H9 (cell line): Measurements from ENCODE around the gene SLC10A4. TPM values are rescaled to one million over a fixed set of nuclear protein-coding genes. Genes with fewer than 3 reads are reported as not detected.

ENCODE experiments used
- DNase-seq: peaks from one replicate; pipeline ENCODE4 v3.0.0-alpha.2; 2017
- H2AFZ ChIP-seq: one replicate; pipeline ENCODE4 v1.6.1; 2013; ENCODE audit warnings: mild to moderate bottlenecking, low read length, control low read depth, moderate library complexity
- H2AK5ac ChIP-seq: 2 replicates; pipeline ENCODE4 v1.6.1; 2013; ENCODE audit warnings: low read length, control low read depth, mixed read lengths; ENCODE audit not compliant: insufficient read length
- H2BK120ac ChIP-seq: one replicate; pipeline ENCODE4 v1.6.1; 2013; ENCODE audit warnings: low read depth, mild to moderate bottlenecking, low read length, control low read depth, inconsistent platforms; ENCODE audit not compliant: poor library complexity, severe bottlenecking
- H2BK12ac ChIP-seq: 2 replicates; pipeline ENCODE4 v1.6.1; 2013; ENCODE audit warnings: low read length, control low read depth, mixed read lengths, low read depth; ENCODE audit not compliant: insufficient read length
- H2BK15ac ChIP-seq: 2 replicates; pipeline ENCODE4 v1.6.1; 2013; ENCODE audit warnings: low read depth, low read length, control low read depth
- H2BK20ac ChIP-seq: one replicate; pipeline ENCODE4 v1.6.1; 2013; ENCODE audit warnings: low read depth, mild to moderate bottlenecking, low read length, control low read depth, inconsistent platforms; ENCODE audit not compliant: poor library complexity, severe bottlenecking
- H2BK5ac ChIP-seq: 2 replicates; pipeline ENCODE4 v1.6.1; 2013; ENCODE audit warnings: low read length, control low read depth, mixed read lengths; ENCODE audit not compliant: insufficient read length
- H3K14ac ChIP-seq: 2 replicates; pipeline ENCODE4 v1.6.1; 2013; ENCODE audit warnings: low read length, control low read depth; ENCODE audit not compliant: insufficient read depth
- H3K18ac ChIP-seq: 2 replicates; pipeline ENCODE4 v1.6.1; 2013; ENCODE audit warnings: low read depth, mild to moderate bottlenecking, mixed read lengths, low read length, control low read depth; ENCODE audit not compliant: insufficient read length
- H3K23ac ChIP-seq: 2 replicates; pipeline ENCODE4 v1.6.1; 2013; ENCODE audit warnings: low read length, control low read depth, mixed read lengths, low read depth; ENCODE audit not compliant: insufficient read length
- H3K23me2 ChIP-seq: 2 replicates; pipeline ENCODE4 v1.6.1; 2013; ENCODE audit warnings: low read depth, mild to moderate bottlenecking, mixed read lengths, low read length, control low read depth; ENCODE audit not compliant: insufficient read length, poor library complexity, severe bottlenecking
- H3K27ac ChIP-seq: 2 replicates; pipeline ENCODE4 v1.5.1; 2013; ENCODE audit warnings: low read length, control low read depth, mixed read lengths, low read depth; ENCODE audit not compliant: insufficient read length
- H3K27me3 ChIP-seq: 2 replicates; pipeline ENCODE4 v1.6.1; 2013; ENCODE audit warnings: low read length, control low read depth, inconsistent platforms; ENCODE audit not compliant: insufficient read depth
- H3K4ac ChIP-seq: 2 replicates; pipeline ENCODE4 v1.6.1; 2013; ENCODE audit warnings: low read depth, mild to moderate bottlenecking, control low read depth, inconsistent platforms, low read length, moderate library complexity
- H3K4me1 ChIP-seq: 2 replicates; pipeline ENCODE4 v1.6.1; 2013; ENCODE audit warnings: low read length, control low read depth, inconsistent platforms; ENCODE audit not compliant: insufficient read depth
- H3K4me2 ChIP-seq: 2 replicates; pipeline ENCODE4 v1.6.1; 2013; ENCODE audit warnings: low read length, control low read depth, mixed read lengths; ENCODE audit not compliant: insufficient read length, insufficient read depth
- H3K56ac ChIP-seq: 2 replicates; pipeline ENCODE4 v1.6.1; 2013; ENCODE audit warnings: low read depth, mild to moderate bottlenecking, mixed read lengths, low read length, control low read depth; ENCODE audit not compliant: insufficient read length
- H3K79me1 ChIP-seq: 2 replicates; pipeline ENCODE4 v1.6.1; 2013; ENCODE audit warnings: low read depth, mild to moderate bottlenecking, moderate library complexity, low read length, control low read depth, inconsistent platforms; ENCODE audit not compliant: insufficient read depth, poor library complexity, severe bottlenecking
- H3K79me2 ChIP-seq: 2 replicates; pipeline ENCODE4 v1.6.1; 2013; ENCODE audit warnings: low read length, control low read depth, inconsistent platforms; ENCODE audit not compliant: insufficient read depth
- H3K9ac ChIP-seq: 2 replicates; pipeline ENCODE4 v1.6.1; 2013; ENCODE audit warnings: low read length, control low read depth, mixed read lengths; ENCODE audit not compliant: insufficient read length; ENCODE audit errors: extremely low read depth
- H3K9me3 ChIP-seq: one replicate; pipeline ENCODE4 v1.6.1; 2013; ENCODE audit warnings: low read depth, low read length, inconsistent platforms; ENCODE audit not compliant: control insufficient read depth
- H3T11ph ChIP-seq: one replicate; pipeline ENCODE4 v1.6.1; 2013; ENCODE audit warnings: mild to moderate bottlenecking, low read length, control low read depth, inconsistent platforms
- H4K20me1 ChIP-seq: one replicate; pipeline ENCODE4 v1.6.1; 2013; ENCODE audit not compliant: control insufficient read depth, insufficient read length, insufficient read depth
- H4K5ac ChIP-seq: 2 replicates; pipeline ENCODE4 v1.6.1; 2013; ENCODE audit warnings: low read depth, mild to moderate bottlenecking, mixed read lengths, low read length, control low read depth; ENCODE audit not compliant: insufficient read length
- H4K8ac ChIP-seq: replicated peaks from 2 replicates; pipeline ENCODE4 v1.6.1; 2013; ENCODE audit warnings: low read length, control low read depth, mixed read lengths, low read depth; ENCODE audit not compliant: insufficient read length
- H4K91ac ChIP-seq: 2 replicates; pipeline ENCODE4 v1.6.1; 2013; ENCODE audit warnings: low read depth, mild to moderate bottlenecking, moderate library complexity, mixed read lengths, low read length, control low read depth; ENCODE audit not compliant: insufficient read length
- H3K27ac Mint-ChIP-seq, 3 experiments: 2 replicates in 2 of 3; 3 replicates in 1 of 3; pipeline ENCODE4 v1.8.0; 2020 to 2021; ENCODE audit warnings: mixed read lengths in 3 of 3, mild to moderate bottlenecking in 1 of 3, moderate library complexity in 1 of 3
- H3K27me3 Mint-ChIP-seq: 2 replicates; pipeline ENCODE4 v1.8.0; 2021; ENCODE audit warnings: low read depth, mild to moderate bottlenecking, moderate library complexity, mixed read lengths
- H3K36me3 Mint-ChIP-seq, 3 experiments: 2 replicates in 2 of 3; 3 replicates in 1 of 3; pipeline ENCODE4 v1.8.0; 2020 to 2021; ENCODE audit warnings: low read depth in 3 of 3, mixed read lengths in 3 of 3; ENCODE audit not compliant: insufficient read depth in 1 of 3
- H3K4me1 Mint-ChIP-seq, 2 experiments: 2 replicates each; pipeline ENCODE4 v1.8.0; 2020; ENCODE audit warnings: mixed read lengths in 2 of 2
- H3K4me3 Mint-ChIP-seq, 2 experiments: 2 replicates in 1 of 2; 3 replicates in 1 of 2; pipeline ENCODE4 v1.8.0; 2020 to 2021; ENCODE audit warnings: mild to moderate bottlenecking in 2 of 2, mixed read lengths in 2 of 2, moderate library complexity in 1 of 2
- H3K9me3 Mint-ChIP-seq, 2 experiments: 2 replicates in 1 of 2; 3 replicates in 1 of 2; pipeline ENCODE4 v1.8.0; 2020; ENCODE audit warnings: mild to moderate bottlenecking in 2 of 2, mixed read lengths in 2 of 2, moderate library complexity in 1 of 2
- CTCF ChIP-seq: fragments of 200-600 bp; sonication (generic); conservative IDR thresholded peaks from 3 replicates; pipeline ENCODE4 v1.8.0; 2021; ENCODE audit warnings: antibody characterized with exemption, mild to moderate bottlenecking
- WGBS: extraction: QIAGEN DNeasy Blood & Tissue Kit; methylation state at CpG from one replicate; pipeline ENCODE4 v1.1.7; 2013; ENCODE audit warnings: missing lambda C conversion rate, low lambda C conversion rate, mixed read lengths; ENCODE audit not compliant: insufficient read length; ENCODE audit errors: extremely low coverage; 5-methylcytosine and 5-hydroxymethylcytosine counted together
- total RNA-seq: library from RNA; stranded (reverse); gene quantifications from 2 replicates; pipeline ENCODE4 v1.2.1, GENCODE V29; 2021

Gene SLC10A4
- total RNA-seq, 1 experiment from 2014 or later, result 1.7 TPM

GRCh38 chr4:48504026-48504330, 20.8 kb downstream of the SLC10A4 start:
- Histone ChIP-seq H3K79me1 (no peaks in the 10 kb centered on the region), H2BK5ac (no peak overlapping the region), H2BK12ac (no peak overlapping the region), H2BK120ac (no peak overlapping the region), H3K27ac (no peak overlapping the region), H2BK20ac (no peak overlapping the region), H3K27me3 (no peaks in the 10 kb centered on the region), H4K20me1 (no peaks in the 10 kb centered on the region), H3K23ac (no peak overlapping the region), H4K8ac (no peak overlapping the region), H3K14ac (no peak overlapping the region), H4K5ac (no peak overlapping the region), H2AFZ (no peak overlapping the region), H3K79me2 (no peaks in the 10 kb centered on the region), H3K9ac (no peak overlapping the region), H2AK5ac (no peak overlapping the region), H3K56ac (no peak overlapping the region), H3K23me2 (no peaks in the 10 kb centered on the region), H3K4me1 (no peaks in the 10 kb centered on the region; the same call in 1 of the 2 replicates), H3T11ph (no peak overlapping the region), H3K4ac (no peak overlapping the region), H4K91ac (no peak overlapping the region), H3K4me2 (no peak overlapping the region), H3K9me3 (no peaks in the 10 kb centered on the region), H2BK15ac (no peak overlapping the region), H3K18ac (no peak overlapping the region)
- Mint-ChIP-seq H3K27me3 (no peaks in the 10 kb centered on the region; the same call in 1 of the 2 replicates), H3K27ac (peak overlapping the region in 1 of 3 experiments; percentile 73; a peak in 2 of 7 replicates), H3K36me3 (peaks cover 7 to 28% (median 24%) of the 10 kb centered on the region in 3 experiments; a peak in 6 of 7 replicates), H3K4me3 (no peak overlapping the region), H3K9me3 (no peaks in the 10 kb centered on the region), H3K4me1 (peaks cover 4 to 5% of the 10 kb centered on the region in 2 experiments)
- WGBS, result no CpG with 5 or more reads among the region's 2 CpGs
- DNase-seq, result no peak
- TF ChIP-seq CTCF, result no peak
